Left ventricle myocardium inferior (tissue), 1 donor: Measurements from ENCODE around the gene PTTG1IP2. TPM values are rescaled to one million over a fixed set of nuclear protein-coding genes. Genes with fewer than 3 reads are reported as not detected.

Experiments
- DNase-seq: peaks from one replicate; pipeline ENCODE4 v3.0.0-alpha.2; 2020
- H3K27ac ChIP-seq: fragments of 200-600 bp; replicated peaks from 2 replicates; pipeline ENCODE4 v1.8.0; 2021
- H3K27me3 ChIP-seq: fragments of 200-600 bp; 2 replicates; pipeline ENCODE4 v1.8.0; 2021; ENCODE audit warnings: low read depth
- H3K36me3 ChIP-seq: fragments of 200-600 bp; 2 replicates; pipeline ENCODE4 v1.8.0; 2021
- H3K4me1 ChIP-seq: fragments of 200-600 bp; 2 replicates; pipeline ENCODE4 v1.8.0; 2021
- H3K4me3 ChIP-seq: fragments of 200-600 bp; 2 replicates; pipeline ENCODE4 v1.8.0; 2021; ENCODE audit warnings: mild to moderate bottlenecking, moderate library complexity
- H3K9me3 ChIP-seq: fragments of 200-600 bp; replicated peaks from 2 replicates; pipeline ENCODE4 v1.8.0; 2021
- CTCF ChIP-seq: fragments of 200-600 bp; IDR thresholded peaks from 2 replicates; pipeline ENCODE4 v1.8.0; 2021; ENCODE audit warnings: antibody characterized with exemption, mild to moderate bottlenecking, borderline replicate concordance
- intact Hi-C: fragments of 100-400 bp; cut with micrococcal nuclease; formaldehyde crosslinking; loops from one replicate; pipeline ENCODE4 v1.11.0; 2022
- total RNA-seq: library from RNA; stranded (reverse); fragmentation: NEBNext Ultra II Directional; extraction: Animal tissue kit (Norgen Biotek cat#: 25700); gene quantifications from one replicate; pipeline ENCODE4 v1.2.1, GENCODE V29; 2021
- donor health status: DM: no; HTN: yes; CAD: no; lungs with severe emphysema.

PTTG1IP2 gene
- total RNA-seq, 1 donor from 2014 or later, result not detected

DNA sequence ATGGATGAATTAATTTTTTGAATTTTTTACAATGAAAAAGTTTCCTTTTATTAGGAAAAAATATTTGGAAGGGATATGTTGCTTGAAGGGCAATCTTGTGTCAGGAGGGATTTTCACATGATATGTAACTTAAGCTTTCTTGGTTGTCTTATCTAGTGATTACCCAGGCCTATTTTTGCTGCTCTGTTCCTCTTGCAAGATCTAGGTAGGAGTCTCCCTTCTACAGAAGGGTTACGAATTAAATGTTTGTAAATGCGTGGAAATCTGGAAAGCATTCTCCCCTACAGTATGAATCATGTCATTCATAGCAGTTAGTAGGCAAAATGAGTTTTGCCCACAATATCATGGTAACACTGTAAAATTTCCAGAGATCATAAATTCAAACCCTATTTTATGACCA lies 69.0 kb downstream of the PTTG1IP2 start:
- Histone ChIP-seq H3K9me3 (no peaks in the 10 kb centered on the region), H3K27me3 (no peaks in the 10 kb centered on the region), H3K4me1 (no peaks in the 10 kb centered on the region), H3K4me3 (no peak overlapping the region), H3K27ac (no peak overlapping the region), H3K36me3 (no peaks in the 10 kb centered on the region)
- TF ChIP-seq CTCF, result no peak
- no peak for DNase-seq
- intact Hi-C loops, result no loop called here

GRCh38 chr7:90540406-90540805 lies 71.0 kb downstream of the PTTG1IP2 start:
- no peak for DNase-seq
- H3K27ac ChIP-seq, result no peak overlapping the region
- intact Hi-C loops, result no loop called here

GRCh38 chr7:90551036-90551435 lies 81.6 kb downstream of the PTTG1IP2 start:
- Histone ChIP-seq H3K27me3 (no peaks in the 10 kb centered on the region), H3K36me3 (no peaks in the 10 kb centered on the region), H3K4me1 (no peaks in the 10 kb centered on the region), H3K4me3 (no peak overlapping the region), H3K27ac (no peak overlapping the region), H3K9me3 (no peaks in the 10 kb centered on the region)
- intact Hi-C loops, result loop anchor here (10.0 kb wide), 2 partner anchors 74 to 484 kb away; no protein-coding TSS in a partner anchor
- no peak for TF ChIP-seq CTCF
- no peak for DNase-seq

More at GRCh38 chr7:90540406-90540805, 71.0 kb downstream of the PTTG1IP2 start:
- H3K27me3 ChIP-seq, result no peaks in the 10 kb centered on the region
- H3K9me3 ChIP-seq, result peaks cover under 1% of the 10 kb centered on the region
- TF ChIP-seq CTCF, result no peak
- no peak overlapping the region for H3K4me3 ChIP-seq
- H3K4me1 ChIP-seq, result no peaks in the 10 kb centered on the region
- H3K36me3 ChIP-seq, result no peaks in the 10 kb centered on the region

DNA sequence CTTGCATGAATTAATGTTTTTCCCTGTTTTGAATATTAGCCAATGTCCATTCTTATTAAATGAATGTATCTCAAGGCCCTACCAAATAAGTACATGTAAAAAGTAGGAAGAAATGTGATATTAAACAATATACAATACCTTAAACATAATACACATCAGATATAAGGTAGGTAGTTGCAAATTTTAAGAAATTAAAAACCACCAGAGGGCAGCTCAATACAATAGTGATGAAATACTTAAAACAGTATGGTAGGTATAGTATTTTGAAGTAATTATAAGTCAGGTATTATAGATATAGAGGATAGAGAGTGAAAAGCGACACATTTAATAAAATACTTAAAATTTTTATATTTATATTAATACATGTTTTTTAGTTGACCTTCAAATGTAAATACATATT lies 83.1 kb downstream of the PTTG1IP2 start:
- no peaks in the 10 kb centered on the region for H3K4me1 ChIP-seq
- H3K4me3 ChIP-seq, result no peak overlapping the region
- no peak for DNase-seq
- intact Hi-C loops, result loop anchor here (10.0 kb wide), 2 partner anchors 72 to 482 kb away; no protein-coding TSS in a partner anchor
- no peak overlapping the region for H3K27ac ChIP-seq
- no peaks in the 10 kb centered on the region for H3K27me3 ChIP-seq
- peak; percentile 58 for TF ChIP-seq CTCF
- H3K9me3 ChIP-seq, result no peaks in the 10 kb centered on the region
- H3K36me3 ChIP-seq, result no peaks in the 10 kb centered on the region

GRCh38 chr7:90560730-90561129 lies 91.3 kb downstream of the PTTG1IP2 start:
- no peaks in the 10 kb centered on the region for H3K36me3 ChIP-seq
- H3K27me3 ChIP-seq, result no peaks in the 10 kb centered on the region
- DNase-seq, result no peak
- no peak for TF ChIP-seq CTCF
- intact Hi-C loops, result no loop called here
- H3K4me3 ChIP-seq, result no peak overlapping the region
- no peaks in the 10 kb centered on the region for H3K9me3 ChIP-seq
- H3K27ac ChIP-seq, result no peak overlapping the region
- no peaks in the 10 kb centered on the region for H3K4me1 ChIP-seq

Other genes starting within 250 kb of the PTTG1IP2 start
- 3.8 TPM for gene CFAP69, start 224.5 kb upstream of the PTTG1IP2 start, total RNA-seq
- gene FAM237B, start 148.3 kb upstream of the PTTG1IP2 start, total RNA-seq, result not detected
- gene GTPBP10, start 122.9 kb upstream of the PTTG1IP2 start, total RNA-seq, result 24.2 TPM
- 40.3 TPM for gene CLDN12, start 66.2 kb upstream of the PTTG1IP2 start, total RNA-seq
- gene CDK14, start 126.7 kb downstream of the PTTG1IP2 start, total RNA-seq, result 18.7 TPM